Stimulated activated CD8-positive, alpha-beta memory T cell treated with anti-CD3 and anti-CD28 coated beads, Interleukin-4, amount 100 ng/mL, for 24 hours (primary cell): ENCODE data around the gene TTC28.

ENCODE experiments used
- DNase-seq: peaks from one replicate; pipeline ENCODE4 v3.0.0-alpha.2; 2020; ENCODE audit warnings: low read depth

The TTC28 gene

DNA sequence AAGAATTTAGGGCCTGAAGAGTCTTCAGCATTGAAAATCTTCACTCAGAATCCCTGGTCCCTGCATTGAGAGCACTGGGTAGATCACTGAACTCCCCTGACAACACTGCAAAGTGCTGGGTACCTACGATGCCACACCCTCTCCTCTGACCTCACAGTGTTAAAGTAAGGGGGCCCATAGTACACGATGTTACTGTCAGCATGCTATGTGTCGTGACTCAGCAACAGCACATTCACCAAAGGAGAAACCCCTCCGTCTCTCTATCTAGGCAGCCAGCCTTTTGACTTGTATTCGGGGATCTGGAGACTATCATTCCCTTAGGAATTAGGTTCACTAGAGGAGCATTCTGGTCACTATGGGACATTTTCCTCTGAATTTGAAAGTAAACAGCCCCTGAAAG, 693.2 kb downstream of the TTC28 start:
- DNase-seq, result no peak

DNA sequence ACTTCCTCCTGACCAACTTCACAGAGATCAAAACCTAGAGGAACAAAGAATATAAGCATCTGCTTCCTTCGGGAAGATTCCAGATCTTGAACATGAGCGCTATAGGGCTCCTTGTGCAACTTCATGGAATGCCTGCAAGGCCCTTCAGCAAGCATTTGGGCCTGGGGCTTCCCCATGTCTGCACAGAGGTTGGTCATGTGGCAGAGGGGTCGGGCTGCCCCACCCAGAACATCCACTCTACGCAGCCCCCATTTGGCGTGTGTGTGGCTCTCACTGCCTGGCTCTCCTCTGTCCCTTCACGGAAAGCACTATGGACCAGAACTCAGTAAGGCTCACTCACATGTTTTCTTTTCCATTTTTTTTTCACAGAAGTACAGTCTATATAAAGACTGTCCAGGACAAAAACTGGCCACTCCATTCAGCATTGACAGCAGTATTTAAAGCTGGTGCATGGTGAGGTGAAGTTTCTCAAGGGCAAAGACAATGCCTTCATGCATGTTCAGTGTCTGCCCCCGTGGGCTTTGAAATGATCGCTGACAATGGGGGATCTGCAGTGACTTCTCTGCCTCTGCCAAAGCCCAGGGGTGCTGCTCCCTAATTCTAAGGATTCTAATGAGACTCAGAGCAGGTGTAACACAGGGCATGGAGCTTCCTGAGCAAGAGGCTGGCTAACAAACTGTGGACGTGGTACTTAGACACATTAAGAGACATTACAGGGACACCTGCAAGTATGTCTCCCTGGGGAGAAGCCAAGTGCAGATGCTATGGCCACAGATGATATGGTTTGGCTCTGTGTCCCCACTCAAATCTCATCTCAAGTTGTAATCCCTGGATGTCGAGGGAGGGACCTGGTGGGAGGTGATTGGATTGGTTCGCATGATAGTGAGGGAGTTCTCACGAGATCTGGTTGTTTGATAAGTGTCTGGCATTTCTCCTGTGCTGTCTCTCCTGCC, 694.0 kb downstream of the TTC28 start:
- DNase-seq, result no peak

DNA sequence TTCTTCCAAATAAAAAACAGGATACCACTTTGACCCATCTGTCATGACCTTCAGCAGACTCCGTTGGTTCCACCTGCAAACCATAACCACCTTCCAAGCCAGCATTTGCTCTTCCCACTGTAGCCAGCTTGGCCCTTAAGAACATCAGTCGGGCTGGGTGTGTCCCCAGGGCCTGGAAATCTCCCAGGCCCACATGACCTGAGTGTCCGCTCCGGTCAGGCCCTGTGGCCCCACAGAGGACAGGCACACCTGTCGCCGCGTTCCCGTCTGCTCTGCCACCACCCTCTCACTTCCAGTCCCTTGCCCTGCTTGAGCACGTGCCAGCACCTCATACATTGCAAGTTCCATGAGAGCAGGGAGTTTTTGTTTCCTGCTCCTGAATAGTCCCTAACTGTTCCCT, 694.9 kb downstream of the TTC28 start:
- DNase-seq, result no peak

DNA sequence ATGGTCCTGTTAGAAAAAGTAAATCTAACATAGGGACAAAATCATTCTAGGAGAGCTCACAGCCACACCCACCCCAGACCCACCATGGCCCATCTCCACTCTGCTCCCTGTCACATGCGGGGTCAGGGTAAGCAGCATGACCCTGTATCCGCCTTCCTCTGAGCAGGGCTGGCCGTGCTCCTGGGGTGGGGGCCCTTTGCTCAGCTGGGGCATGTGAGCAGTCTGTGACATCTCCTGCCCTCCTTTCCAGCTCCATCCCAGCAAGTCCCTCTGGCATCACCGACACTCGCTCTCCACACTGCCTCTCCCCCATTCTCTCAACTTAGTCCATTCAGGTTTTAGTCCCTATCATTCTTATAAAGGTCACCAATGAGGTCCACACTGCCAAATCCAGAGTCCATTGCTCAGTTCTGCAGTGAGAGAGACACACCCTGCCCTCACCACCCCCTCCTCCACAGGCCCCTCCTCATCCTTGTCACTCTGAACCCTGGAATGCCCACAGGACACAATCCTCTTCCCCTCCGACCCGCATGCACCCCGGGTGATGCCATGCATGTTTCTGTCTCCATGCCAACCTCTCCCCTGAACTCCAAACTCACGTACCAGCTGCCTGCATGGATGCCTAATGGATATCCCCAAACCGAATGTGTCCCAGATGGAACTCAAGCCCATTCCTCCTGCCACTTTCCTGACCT, 695.5 kb downstream of the TTC28 start:
- DNase-seq, result no peak

DNA sequence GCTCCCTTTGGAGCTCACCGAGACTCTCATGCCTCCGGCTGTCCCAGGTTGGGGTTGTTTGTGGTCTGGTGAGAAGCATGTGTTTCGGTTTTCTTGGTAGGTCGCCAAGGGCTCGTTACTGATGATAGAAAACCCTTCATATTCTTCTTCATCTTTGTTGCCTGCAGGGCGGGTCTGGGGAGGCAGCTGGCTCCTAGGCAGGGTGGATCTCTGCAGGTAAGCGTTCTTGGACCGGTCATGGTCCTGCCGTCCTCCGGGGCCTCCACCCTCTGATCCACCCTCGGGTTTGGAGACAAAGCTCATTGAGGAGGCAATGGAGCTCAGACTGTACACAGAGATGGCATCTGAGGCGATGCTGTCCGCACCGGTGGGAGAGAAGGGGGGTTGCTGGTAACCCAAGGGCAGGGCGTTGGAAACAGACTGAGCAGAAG, 696.3 kb downstream of the TTC28 start:
- DNase-seq, result no peak

DNA sequence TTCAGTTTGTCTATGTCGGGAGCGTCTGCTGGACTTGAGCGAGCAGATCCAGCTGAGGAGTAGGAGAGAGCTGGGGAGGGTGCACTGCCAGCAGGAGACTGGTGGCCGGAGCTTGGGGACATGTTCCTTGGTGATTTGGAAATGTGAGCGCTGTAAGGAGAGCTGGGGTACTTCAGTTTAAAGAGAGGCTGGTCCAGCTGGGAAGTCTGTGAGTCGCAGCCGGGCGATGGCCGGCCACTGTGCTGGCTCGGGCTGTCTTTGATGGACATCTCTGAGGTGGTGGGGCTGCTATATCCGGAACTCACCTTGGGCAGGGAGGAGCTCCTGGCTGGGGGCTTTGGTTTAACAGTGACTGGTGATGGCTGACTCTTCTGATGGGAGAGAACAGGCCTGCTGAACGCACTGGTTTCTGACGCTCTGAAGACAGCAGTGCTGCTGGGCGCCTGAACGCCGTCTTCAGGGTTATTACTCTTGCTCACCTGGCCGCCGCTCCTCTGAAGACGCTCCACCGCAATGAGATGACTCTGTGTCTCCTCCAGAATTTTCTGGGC, 696.9 kb downstream of the TTC28 start:
- DNase-seq, result no peak

DNA sequence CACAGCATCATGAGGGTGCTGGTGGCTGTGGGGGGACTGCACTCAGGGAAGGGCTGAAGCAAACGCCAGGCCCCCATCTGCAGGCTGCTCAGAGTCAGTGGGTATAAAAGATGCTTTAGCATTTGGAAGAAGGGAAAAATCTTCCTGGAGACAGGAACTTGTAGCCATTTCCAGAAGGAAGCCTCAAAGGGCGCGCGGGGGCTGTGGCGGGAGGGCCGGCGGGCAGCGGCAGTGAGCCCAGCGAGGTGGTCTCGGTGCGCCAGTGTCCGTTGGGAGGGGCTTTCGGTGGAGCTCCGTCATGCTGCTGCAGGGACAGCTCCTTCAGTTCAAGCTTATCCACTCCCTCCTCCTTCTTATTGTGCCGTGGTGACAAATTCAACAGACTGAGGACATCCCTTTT, 697.5 kb downstream of the TTC28 start:
- DNase-seq, result no peak

DNA sequence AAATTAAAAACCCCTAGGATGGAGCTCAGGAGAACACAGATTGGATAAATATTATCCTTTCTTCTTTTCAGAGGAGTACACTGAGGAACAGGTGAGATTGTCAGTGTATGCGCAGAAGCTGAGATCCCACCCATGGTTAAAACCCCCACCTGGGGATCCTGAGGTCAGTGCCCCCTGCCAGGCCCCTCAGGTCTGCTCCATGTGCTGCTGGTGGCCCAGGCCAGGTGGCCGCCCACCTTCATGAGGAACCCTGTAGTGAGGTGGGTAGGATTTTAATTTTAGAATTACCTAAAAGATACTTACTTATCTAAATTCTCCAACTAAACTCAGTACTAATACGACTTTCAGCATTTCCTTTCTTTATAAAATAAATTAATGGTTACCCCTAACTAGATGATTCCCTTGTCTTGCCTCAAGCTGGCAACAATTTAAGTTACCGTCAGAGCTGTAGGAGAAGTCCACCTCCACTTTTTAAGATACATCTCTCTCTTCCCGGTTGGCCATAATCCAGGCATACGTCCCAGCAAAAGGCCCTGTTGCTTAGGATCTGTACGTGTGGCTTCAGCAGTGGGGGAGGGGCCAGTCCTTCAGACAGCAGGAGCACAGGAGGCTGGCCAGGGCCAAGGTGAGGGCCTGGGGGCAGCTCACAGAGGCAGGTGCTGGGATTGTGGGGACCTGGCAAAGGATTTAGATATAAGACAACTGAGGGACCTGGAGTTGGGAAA, 699.1 kb downstream of the TTC28 start:
- DNase-seq, result no peak

DNA sequence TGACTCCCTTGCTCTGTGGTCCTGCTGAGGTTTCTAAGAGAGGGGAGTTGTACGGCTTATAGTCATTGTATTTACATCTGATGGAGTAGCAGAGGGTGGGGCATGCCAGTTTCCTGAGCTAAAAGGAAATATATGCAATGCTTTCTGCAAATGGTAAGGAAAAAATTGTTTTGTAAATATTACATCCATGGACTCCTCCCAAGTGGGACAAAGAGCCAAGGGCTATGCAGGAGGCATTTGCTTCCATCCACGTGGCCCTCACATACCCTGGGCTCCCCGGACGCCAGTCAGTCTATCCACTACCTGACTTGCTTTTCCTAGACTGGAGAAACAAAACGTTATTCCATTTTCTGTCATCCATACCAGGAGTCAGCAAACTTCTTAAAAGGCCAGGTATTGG, 700.8 kb downstream of the TTC28 start:
- no peak for DNase-seq

DNA sequence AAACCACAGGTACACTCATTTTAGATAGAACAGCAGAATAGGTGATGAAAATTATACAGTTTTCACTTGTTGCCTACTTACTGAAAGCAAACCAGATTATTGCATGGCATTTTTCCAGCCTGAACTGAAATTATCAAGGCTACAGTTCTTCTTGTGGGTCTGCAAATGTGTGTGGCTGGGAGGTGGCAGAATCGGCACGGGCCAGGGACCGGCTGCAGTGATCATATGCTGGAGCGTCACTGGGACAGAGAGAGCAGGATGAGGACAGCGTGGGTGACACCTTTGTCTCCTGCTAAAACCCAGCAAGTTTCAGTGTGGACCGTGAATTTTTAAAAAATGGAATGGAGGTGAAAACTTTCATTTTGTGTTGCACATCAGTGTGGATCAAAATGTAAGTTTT, 701.3 kb downstream of the TTC28 start:
- DNase-seq, result no peak

DNA sequence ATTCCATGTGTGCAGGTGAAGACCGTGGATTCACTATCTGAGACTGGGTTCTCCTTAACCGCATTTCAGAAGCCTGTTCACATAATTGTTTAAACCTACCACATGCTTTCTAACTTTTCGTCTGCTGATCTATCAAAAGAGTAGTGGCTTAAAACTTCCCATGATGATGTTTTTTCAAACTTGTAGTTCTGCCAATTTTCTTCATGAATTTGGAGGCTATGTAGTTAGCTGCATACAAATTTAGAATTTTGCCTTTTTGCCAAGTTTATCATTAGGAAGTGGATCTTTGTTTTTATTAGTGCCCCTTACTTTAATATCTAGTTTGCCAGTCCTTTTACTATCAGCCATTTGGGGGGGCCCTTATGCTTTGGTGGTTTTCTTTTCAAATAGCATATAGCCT, 703.1 kb downstream of the TTC28 start:
- no peak for DNase-seq

DNA sequence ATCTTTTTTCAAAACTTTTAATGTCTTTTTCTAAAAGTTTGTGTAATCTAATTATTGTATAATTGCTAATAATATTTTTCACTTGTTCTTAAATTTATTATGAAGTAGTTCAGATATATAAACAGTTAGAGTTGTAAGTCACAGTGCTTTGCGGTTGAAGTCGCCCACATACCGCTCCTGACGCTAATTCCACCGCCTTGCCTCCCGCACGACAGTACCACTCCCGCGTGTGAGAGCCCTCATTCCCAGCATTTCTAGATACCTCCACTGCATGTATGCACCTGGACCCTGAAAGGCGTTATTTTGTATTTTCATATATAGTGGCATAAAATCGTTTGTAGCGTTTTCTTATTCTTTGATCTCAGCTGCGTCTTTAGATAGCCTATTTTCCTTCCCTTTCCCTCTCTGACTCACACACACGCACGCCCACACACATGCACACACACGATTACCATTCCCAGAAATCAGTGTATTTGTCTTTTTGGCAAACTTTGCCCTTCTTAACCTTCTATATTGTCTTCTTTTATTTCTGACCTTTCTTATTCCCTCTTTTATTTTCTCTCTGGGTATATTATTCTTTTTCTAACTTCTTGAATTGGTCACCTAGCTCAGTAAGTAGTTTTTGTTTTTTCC, 704.1 kb downstream of the TTC28 start:
- DNase-seq, result no peak

DNA sequence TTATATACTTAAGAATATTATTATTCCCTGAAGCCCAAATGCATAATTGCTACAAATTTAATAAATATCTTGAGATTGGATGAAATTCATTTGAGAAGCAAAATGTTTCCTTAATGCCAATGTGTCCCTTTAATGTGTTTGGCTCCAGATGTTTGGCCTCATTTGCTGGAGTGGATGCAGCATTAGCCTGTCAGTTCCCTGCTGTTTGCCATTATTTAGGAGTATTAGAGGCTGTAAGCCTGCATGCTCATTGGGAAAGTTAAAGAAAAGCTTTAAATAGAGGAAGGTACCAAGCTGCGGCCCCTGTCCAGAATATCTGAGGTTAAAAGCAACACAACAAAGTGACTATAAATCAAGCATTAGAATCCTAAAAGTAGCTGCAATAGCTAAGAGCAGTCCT, 705.8 kb downstream of the TTC28 start:
- no peak for DNase-seq

DNA sequence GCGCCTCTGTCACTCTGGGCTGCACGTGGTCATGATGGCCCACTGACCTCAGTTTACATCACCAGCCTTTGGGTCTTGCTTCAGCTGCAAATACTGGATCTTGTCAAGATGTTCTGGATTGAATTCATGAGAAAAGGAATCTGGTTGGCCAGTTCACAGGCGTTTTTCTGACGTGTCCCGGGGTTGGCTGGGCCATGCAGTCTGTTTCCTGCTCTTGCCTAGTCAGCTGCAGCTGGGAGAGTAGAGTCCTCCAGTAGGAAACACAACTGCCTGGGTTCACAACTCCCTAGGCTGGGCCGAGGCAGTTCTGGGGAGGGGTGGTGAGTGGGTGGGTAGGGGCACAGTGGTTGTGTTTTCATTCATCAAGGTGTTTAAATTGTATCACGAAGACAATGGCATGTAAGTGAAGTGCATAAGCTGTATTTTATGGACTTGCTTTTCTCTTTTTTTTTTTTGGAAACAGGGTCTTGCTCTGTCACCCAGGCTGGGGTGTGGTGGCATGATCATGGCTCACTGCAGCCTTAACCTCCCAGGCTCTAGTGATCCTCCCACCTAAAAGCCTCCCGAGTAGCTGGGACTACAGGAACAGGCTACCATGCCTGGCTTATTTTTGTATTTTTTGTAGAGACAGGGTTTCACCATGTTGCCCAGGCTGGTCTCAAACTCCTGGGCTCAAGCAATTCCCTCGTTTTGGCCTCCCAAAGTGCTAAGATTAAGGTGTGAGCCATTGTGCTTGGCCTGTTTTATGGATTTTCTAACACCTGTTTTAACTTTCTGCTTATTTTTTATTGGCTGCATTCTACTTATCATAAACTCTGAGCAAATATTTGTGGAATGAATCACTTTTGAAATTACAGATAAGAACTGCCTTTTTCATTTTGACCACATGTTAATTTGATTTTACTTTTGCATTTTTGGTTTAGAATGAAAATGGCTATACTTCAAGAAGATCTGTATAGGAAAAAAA, 706.6 kb downstream of the TTC28 start:
- DNase-seq, result no peak

DNA sequence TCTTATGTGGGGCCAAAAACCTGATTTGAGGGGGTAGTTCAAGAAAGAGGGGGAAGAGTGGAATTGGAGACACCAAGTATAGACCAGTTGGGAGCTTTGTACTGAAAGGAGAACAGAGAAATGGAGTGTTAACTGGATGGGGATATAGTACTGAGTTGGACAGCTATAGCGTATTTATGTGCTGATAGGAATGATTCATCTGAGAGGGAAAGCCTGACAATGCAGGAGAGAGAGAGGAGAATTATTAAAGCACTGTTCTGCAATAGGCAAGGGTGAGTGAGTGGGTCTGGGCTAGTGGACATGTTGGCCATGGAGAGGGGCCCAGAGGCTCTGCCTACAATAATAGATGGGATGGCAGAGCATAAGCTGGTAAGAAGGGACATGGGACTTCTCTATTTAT, 707.7 kb downstream of the TTC28 start:
- DNase-seq, result no peak

DNA sequence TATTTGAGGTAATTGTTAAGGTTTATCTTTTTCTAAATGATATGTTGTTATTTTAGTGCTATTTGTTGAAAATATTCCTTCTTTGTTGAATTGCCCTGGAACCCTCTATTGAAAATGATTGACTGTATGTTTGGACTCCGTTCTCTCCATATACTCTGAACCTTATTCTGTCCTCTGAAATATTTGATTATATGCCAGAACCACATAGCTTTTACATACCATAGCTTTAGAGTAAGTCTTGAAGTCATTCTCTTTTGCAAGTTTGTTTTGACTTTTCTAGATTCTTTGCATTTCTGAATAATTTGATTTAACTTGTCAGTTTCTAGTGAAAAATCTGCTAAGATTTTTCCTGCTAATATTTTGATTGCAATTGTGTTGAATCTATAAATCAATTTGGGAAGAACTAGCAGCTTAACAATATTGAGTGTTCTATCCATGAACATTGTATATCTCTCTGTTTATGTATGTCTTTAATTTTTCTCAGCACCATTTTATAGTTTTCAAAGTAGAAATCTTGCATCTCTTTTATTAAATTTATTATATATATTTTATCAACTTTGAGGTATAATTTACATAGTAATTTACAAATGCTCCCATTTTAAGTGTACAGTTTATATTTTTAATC, 708.9 kb downstream of the TTC28 start:
- DNase-seq, result no peak

DNA sequence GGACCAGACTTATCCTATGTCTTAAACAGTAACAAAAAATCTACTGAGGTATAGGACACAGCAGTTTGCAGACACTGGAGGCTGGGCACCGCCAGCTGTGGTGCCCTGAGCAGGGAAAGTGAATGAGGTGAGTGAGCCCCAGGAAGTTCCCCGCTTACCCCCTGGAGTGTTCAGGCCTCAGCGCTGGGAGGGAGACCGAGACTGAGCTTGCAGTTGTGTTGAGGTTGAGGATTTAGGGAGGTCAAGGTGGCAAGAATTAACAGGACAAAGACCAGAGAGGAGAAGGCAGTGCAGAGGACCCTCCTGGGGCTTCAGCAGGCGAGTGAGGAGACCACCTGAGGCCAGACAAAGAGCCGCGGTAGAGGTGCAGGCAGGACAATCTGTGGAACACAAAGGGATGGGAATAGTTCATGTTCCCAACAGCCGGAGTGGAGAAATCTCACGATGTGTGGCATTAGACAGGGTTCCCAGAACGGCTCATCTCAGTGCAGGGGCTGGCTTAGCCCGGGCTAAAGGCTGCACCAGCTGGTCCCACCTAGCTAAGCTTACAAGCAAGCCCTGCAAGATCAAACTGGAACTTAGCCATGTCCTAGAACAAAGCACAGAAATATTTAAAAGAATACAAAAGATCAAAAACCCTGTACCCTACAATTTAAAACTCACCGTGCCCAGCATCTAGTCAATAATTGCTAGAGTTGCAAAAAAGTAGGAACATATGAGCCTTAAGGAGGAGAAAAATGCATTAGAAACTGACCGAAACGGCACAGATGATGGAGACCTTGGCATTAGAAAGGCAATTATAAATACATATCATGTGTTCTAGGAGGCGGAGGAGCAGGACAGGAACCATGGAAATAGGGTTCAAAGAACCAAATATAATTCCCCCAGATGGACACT, 713.2 kb downstream of the TTC28 start:
- no peak for DNase-seq

DNA sequence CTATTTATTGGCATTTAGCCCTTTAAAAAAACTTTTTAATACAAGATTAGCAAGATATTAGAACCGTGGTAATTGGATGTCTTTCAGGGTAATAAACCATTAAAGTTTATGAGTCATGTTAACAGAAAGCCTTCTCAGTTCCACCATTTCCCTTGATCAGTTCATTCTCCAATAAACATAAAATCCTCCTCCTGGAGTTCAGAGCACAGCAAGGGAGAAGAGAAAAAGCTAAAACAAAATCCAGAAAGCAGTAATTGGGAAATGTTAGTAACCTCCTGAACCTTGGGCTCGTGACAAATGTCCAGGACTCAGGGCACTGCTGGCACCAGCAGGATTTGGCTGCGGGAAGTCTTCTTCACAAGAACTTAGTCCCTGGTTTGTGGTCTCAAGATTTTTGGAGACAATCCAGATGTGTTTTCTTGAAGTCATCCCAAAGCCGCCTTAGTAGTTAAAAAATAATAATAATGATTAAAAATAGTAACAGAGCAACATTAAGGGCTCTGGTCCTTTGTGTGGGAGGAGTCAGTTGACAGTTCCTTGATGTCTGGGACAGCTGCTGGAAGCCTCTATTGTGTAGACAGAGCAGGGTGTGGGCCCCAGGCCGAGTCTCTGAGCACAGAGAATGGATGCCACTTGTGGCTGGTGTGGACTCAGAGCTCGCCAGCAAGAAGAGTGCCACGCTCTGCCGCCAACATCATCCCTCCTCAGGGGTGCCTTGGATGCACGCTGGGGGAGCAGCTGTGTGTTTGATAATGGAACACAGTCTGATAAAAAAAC, 717.2 kb downstream of the TTC28 start:
- DNase-seq, result no peak
